Skeletal muscle cell (primary cell): ENCODE measurements around the gene CBFA2T2.
"Not testable (repeated sequence)": the region's sequence is repeated elsewhere in the genome, so short reads cannot be mapped to it uniquely, and the experiment has no call there.

ENCODE experiments used
- DNase-seq: peaks from one replicate; pipeline ENCODE4 v3.0.0-alpha.2; 2010; ENCODE audit warnings: low read depth
- H3K4me3 ChIP-seq: 2 replicates; pipeline ENCODE4 v1.5.1; 2011; ENCODE audit warnings: low read depth, mild to moderate bottlenecking, control low read depth, low read length, moderate library complexity

CBFA2T2 gene

GRCh38 chr20:33566781-33567603 is 77.1 kb downstream of the CBFA2T2 start:
- no peak for DNase-seq
- no peak overlapping the region for H3K4me3 ChIP-seq

GRCh38 chr20:33567949-33568348 is 78.1 kb downstream of the CBFA2T2 start:
- DNase-seq: no peak
- H3K4me3 ChIP-seq: no peak overlapping the region

GRCh38 chr20:33568378-33568777 is 78.5 kb downstream of the CBFA2T2 start:
- DNase-seq: no peak
- H3K4me3 ChIP-seq: no peak overlapping the region

- H3K4me3 ChIP-seq: no peak overlapping the region
- DNase-seq: no peak
Measured at GRCh38 chr20:33568868-33569801, 79.2 kb downstream of the CBFA2T2 start.

- H3K4me3 ChIP-seq: no peak overlapping the region
- no peak for DNase-seq
Measured at GRCh38 chr20:33569802-33570391, 80.0 kb downstream of the CBFA2T2 start.

- no peak for DNase-seq
Measured at GRCh38 chr20:33570743-33571142, 80.8 kb downstream of the CBFA2T2 start.

GRCh38 chr20:33573268-33573667 is 83.4 kb downstream of the CBFA2T2 start:
- H3K4me3 ChIP-seq: not testable (repeated sequence)

More at GRCh38 chr20:33570743-33571142, 80.8 kb downstream of the CBFA2T2 start:
- H3K4me3 ChIP-seq: no peak overlapping the region

GRCh38 chr20:33575282-33575681 is 85.4 kb downstream of the CBFA2T2 start:
- DNase-seq: no peak
- H3K4me3 ChIP-seq: no peak overlapping the region

More at GRCh38 chr20:33573268-33573667, 83.4 kb downstream of the CBFA2T2 start:
- not testable (repeated sequence) for DNase-seq

- H3K4me3 ChIP-seq: no peak overlapping the region
- DNase-seq: no peak
Measured at GRCh38 chr20:33576432-33577125, 86.7 kb downstream of the CBFA2T2 start.

- no peak overlapping the region for H3K4me3 ChIP-seq
- peak; percentile 41 for DNase-seq
Measured at GRCh38 chr20:33578510-33578909, 88.6 kb downstream of the CBFA2T2 start.

GRCh38 chr20:33583143-33583542 is 93.2 kb downstream of the CBFA2T2 start:
- no peak for DNase-seq

GRCh38 chr20:33584976-33585375 is 95.1 kb downstream of the CBFA2T2 start:
- DNase-seq: no peak
- no peak overlapping the region for H3K4me3 ChIP-seq

More at GRCh38 chr20:33583143-33583542, 93.2 kb downstream of the CBFA2T2 start:
- H3K4me3 ChIP-seq: no peak overlapping the region

GRCh38 chr20:33585413-33585812 is 95.5 kb downstream of the CBFA2T2 start:
- H3K4me3 ChIP-seq: no peak overlapping the region
- no peak for DNase-seq

- no peak overlapping the region for H3K4me3 ChIP-seq
- no peak for DNase-seq
Measured at GRCh38 chr20:33589059-33589458, 99.2 kb downstream of the CBFA2T2 start.

- not testable (repeated sequence) for DNase-seq, H3K4me3 ChIP-seq
Measured at GRCh38 chr20:33591901-33592300, 102.0 kb downstream of the CBFA2T2 start.

GRCh38 chr20:33594743-33595142 is 104.8 kb downstream of the CBFA2T2 start:
- no peak for DNase-seq
- no peak overlapping the region for H3K4me3 ChIP-seq

GRCh38 chr20:33600414-33600813 is 110.5 kb downstream of the CBFA2T2 start:
- H3K4me3 ChIP-seq: no peak overlapping the region
- DNase-seq: no peak

- no peak for DNase-seq
Measured at GRCh38 chr20:33600981-33601380, 111.1 kb downstream of the CBFA2T2 start.

GRCh38 chr20:33601861-33602260 is 112.0 kb downstream of the CBFA2T2 start:
- H3K4me3 ChIP-seq: no peak overlapping the region

More at GRCh38 chr20:33600981-33601380, 111.1 kb downstream of the CBFA2T2 start:
- no peak overlapping the region for H3K4me3 ChIP-seq

More at GRCh38 chr20:33601861-33602260, 112.0 kb downstream of the CBFA2T2 start:
- no peak for DNase-seq
